Thyroid gland (tissue), 4 donors: Measurements from ENCODE around the gene TOP1. TPM values are rescaled to one million over a fixed set of nuclear protein-coding genes. Genes with fewer than 3 reads are reported as not detected.
A peak's percentile ranks its signal among the peaks of the same experiment; 100 is the strongest.

ENCODE experiments used
- DNase-seq, 2 donors: peaks; one replicate each; pipeline ENCODE4 v3.0.0-alpha.2; 2019
- H3K27ac ChIP-seq, 3 donors: fragments of 200-600 bp; sonication (generic); 1 replicate in 2 of 3; 2 replicates in 1 of 3; pipeline ENCODE4 v1.5.1; 2016 to 2019; ENCODE audit warnings: mild to moderate bottlenecking in 1 of 3, moderate library complexity in 1 of 3
- H3K27me3 ChIP-seq: fragments of 200-600 bp; sonication (generic); one replicate; pipeline ENCODE4 v1.5.1; 2019
- H3K36me3 ChIP-seq, 2 donors: fragments of 200-600 bp; sonication (generic); one replicate each; pipeline ENCODE4 v1.5.1; 2016 to 2019
- H3K4me1 ChIP-seq, 2 donors: fragments of 200-600 bp; sonication (generic); one replicate each; pipeline ENCODE4 v1.5.1; 2017 to 2019
- H3K4me3 ChIP-seq, 3 donors: fragments of 200-600 bp; sonication (generic); replicated peaks in 1 of 3; 1 replicate in 2 of 3; 2 replicates in 1 of 3; pipeline ENCODE4 v1.5.1; 2016; ENCODE audit warnings: mild to moderate bottlenecking in 1 of 3
- H3K9me3 ChIP-seq: fragments of 200-600 bp; sonication (generic); one replicate; pipeline ENCODE4 v1.5.1; 2017
- POLR2A ChIP-seq, 2 donors: fragments of 450-650 bp; IDR thresholded peaks; one replicate each; pipeline ENCODE4 v1.6.1; 2017; ENCODE audit warnings: antibody characterized with exemption in 2 of 2, mild to moderate bottlenecking in 2 of 2, moderate library complexity in 1 of 2
- WGBS, 2 donors: methylation state at CpG; one replicate each; pipeline ENCODE4 v1.1.5; 2017; 5-methylcytosine and 5-hydroxymethylcytosine counted together
- intact Hi-C: fragments of 100-400 bp; cut with DNase I; formaldehyde crosslinking; loops from one replicate; pipeline ENCODE4 v1.15.1; 2023
- total RNA-seq, 4 donors: library from RNA; depleted of rRNA; stranded (reverse); fragments of >200 nt; gene quantifications; one replicate each; pipeline ENCODE4 v1.2.3, GENCODE V29; 2016
- TF ChIP-seq, protein P1 (sequence below), 6 experiments: fragments of 200-600 bp in 3 of 6; fragments of 450-650 bp in 3 of 6; sonication (generic) in 3 of 6; IDR thresholded peaks; one replicate each; pipeline ENCODE4 v1.5.1; 2016 to 2019; ENCODE audit warnings: antibody characterized with exemption in 6 of 6, mild to moderate bottlenecking in 2 of 6, inconsistent platforms in 1 of 6, moderate library complexity in 1 of 6

Gene TOP1
- total RNA-seq, 4 donors from 2014 or later, result 31.3 to 46.3 (median 41.4) TPM

DNA sequence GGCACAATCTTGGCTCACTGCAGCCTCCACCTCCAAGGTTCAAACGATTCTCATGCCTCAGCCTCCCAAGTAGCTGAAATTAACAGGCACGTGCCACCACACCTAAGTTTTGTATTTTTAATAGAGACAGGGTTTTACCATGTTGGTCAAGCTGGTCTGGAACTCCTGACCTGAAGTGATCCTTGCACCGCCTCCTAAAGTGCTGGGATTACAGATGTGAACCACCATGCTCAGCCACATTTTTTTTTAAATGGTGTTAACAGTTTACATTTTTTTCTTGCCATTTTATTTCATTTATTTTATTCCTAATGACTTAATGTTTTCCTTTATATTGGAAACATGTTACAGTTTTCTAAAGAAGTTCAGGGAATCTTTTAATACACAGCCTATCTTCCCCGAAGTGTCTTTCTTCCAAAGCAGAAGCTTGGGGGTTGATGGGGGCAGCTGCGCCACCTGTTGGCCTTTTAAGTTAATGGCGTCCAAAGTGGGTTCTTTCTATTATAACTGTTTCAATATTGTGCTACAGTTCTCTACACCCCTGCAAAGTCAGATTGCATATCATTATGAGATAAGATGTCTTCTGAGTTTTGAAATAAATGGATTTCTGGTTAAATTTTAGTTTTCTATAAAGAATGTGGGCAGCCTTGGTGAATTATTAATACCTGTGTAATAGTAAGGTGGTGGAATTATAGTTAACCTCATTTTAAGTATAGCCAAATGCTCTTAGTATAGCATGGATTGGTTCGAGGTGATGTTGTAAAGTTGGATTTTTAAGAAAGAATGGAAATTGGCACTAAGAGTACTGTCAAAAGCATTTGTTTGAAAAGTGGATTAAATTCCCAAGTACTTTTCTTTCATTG lies 66.7 kb downstream of the TOP1 start:
- intact Hi-C loops, result loop anchor here (5.0 kb wide), 1 partner anchor 128 kb away; no protein-coding TSS in a partner anchor

GRCh38 chr20:41098703-41099250 lies 70.2 kb downstream of the TOP1 start:
- no peaks in the 10 kb centered on the region for H3K4me1 ChIP-seq
- H3K4me3 ChIP-seq, result no peak overlapping the region
- H3K27me3 ChIP-seq, result no peaks in the 10 kb centered on the region
- DNase-seq, result no peak
- peaks cover 45 to 62% of the 10 kb centered on the region in 2 donors for H3K36me3 ChIP-seq
- intact Hi-C loops, result loop anchor here (5.0 kb wide), 1 partner anchor 131 kb away; no protein-coding TSS in a partner anchor
- TF ChIP-seq, protein P1, sequence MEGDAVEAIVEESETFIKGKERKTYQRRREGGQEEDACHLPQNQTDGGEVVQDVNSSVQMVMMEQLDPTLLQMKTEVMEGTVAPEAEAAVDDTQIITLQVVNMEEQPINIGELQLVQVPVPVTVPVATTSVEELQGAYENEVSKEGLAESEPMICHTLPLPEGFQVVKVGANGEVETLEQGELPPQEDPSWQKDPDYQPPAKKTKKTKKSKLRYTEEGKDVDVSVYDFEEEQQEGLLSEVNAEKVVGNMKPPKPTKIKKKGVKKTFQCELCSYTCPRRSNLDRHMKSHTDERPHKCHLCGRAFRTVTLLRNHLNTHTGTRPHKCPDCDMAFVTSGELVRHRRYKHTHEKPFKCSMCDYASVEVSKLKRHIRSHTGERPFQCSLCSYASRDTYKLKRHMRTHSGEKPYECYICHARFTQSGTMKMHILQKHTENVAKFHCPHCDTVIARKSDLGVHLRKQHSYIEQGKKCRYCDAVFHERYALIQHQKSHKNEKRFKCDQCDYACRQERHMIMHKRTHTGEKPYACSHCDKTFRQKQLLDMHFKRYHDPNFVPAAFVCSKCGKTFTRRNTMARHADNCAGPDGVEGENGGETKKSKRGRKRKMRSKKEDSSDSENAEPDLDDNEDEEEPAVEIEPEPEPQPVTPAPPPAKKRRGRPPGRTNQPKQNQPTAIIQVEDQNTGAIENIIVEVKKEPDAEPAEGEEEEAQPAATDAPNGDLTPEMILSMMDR (IDR thresholded peaks at IDR 0.05), result no peak
- TF ChIP-seq POLR2A (IDR thresholded peaks at IDR 0.05), result no peak
- 90 to 92% methylated on average over 4 of the region's 4 CpGs for WGBS, 2 donors
- no peaks in the 10 kb centered on the region for H3K9me3 ChIP-seq
- no peak overlapping the region for H3K27ac ChIP-seq

More for the DNA sequence above, 66.7 kb downstream of the TOP1 start:
- Histone ChIP-seq H3K27me3 (no peaks in the 10 kb centered on the region), H3K9me3 (no peaks in the 10 kb centered on the region), H3K4me1 (no peaks in the 10 kb centered on the region), H3K27ac (no peak overlapping the region), H3K36me3 (peaks cover 37 to 63% of the 10 kb centered on the region in 2 donors), H3K4me3 (no peak overlapping the region)
- TF ChIP-seq POLR2A (IDR thresholded peaks at IDR 0.05), result no peak
- TF ChIP-seq, protein P1 (IDR thresholded peaks at IDR 0.05), result peak; percentile 48 to 82 (median 76)
- WGBS, 2 donors, result 51 to 53% methylated on average over 7 of the region's 7 CpGs
- DNase-seq, result peak; percentile 57 to 65

DNA sequence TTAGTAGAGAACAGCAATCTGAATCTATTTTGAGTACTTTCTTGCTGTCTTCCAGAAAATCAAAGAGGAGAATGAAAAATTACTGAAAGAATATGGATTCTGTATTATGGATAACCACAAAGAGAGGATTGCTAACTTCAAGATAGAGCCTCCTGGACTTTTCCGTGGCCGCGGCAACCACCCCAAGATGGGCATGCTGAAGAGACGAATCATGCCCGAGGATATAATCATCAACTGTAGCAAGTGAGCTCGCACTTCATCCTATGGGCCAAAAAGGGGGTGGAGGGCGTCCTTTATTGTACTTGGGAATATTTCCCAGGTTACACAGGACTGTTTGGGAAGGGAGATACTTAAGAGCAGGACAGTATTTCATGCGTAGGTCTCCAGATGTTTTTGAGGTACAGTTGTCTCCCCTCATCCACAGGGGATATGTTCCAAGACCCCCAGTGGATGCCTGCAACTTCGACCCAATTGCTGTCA lies 71.4 kb downstream of the TOP1 start:
- DNase-seq, result no peak
- no peaks in the 10 kb centered on the region for H3K4me1 ChIP-seq
- H3K36me3 ChIP-seq, result peaks cover 55 to 63% of the 10 kb centered on the region in 2 donors
- no peaks in the 10 kb centered on the region for H3K27me3 ChIP-seq
- H3K4me3 ChIP-seq, result no peak overlapping the region
- H3K9me3 ChIP-seq, result no peaks in the 10 kb centered on the region
- no peak overlapping the region for H3K27ac ChIP-seq
- TF ChIP-seq, protein P1 (IDR thresholded peaks at IDR 0.05), result no peak
- no peak for TF ChIP-seq POLR2A (IDR thresholded peaks at IDR 0.05)
- intact Hi-C loops, result no loop called here
- 93 to 94% methylated on average over 9 of the region's 9 CpGs for WGBS, 2 donors

DNA sequence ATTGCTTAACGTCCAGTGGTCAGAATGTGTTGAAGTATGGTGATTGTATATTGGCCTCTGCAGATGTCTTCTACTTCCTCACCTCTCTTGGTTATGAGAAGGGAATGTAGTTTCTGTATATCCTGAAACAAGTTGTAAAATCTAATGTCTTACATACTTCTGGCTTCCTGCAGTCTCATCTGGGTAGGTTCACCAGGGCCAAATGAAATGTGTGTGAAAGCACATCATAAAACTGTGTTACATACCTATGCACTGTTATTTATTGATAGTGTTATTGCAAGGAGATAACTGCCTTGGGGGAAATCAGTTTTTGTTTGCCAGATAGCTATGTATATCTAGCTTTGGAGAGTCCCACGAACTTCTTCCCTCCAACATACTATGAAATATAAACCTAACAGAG lies 73.0 kb downstream of the TOP1 start:
- TF ChIP-seq POLR2A (IDR thresholded peaks at IDR 0.05), result no peak
- TF ChIP-seq, protein P1 (IDR thresholded peaks at IDR 0.05), result no peak
- Histone ChIP-seq H3K4me1 (no peaks in the 10 kb centered on the region), H3K27ac (no peak overlapping the region), H3K27me3 (no peaks in the 10 kb centered on the region), H3K9me3 (no peaks in the 10 kb centered on the region), H3K36me3 (peaks cover 55 to 59% of the 10 kb centered on the region in 2 donors), H3K4me3 (no peak overlapping the region)
- DNase-seq, result no peak
- 88 to 100% methylated on average over 2 of the region's 2 CpGs for WGBS, 2 donors
- intact Hi-C loops, result no loop called here

- H3K36me3 ChIP-seq, result peaks cover 20 to 27% of the 10 kb centered on the region in 2 donors
- TF ChIP-seq POLR2A (IDR thresholded peaks at IDR 0.05), result no peak
- TF ChIP-seq, protein P1 (IDR thresholded peaks at IDR 0.05), result no peak
- 89 to 100% methylated on average over 1 of the region's 1 CpG for WGBS, 2 donors
- H3K4me3 ChIP-seq, result no peak overlapping the region
- H3K27me3 ChIP-seq, result no peaks in the 10 kb centered on the region
- H3K27ac ChIP-seq, result no peak overlapping the region
- no peak for DNase-seq
- intact Hi-C loops, result no loop called here
- H3K4me1 ChIP-seq, result peaks cover 5 to 24% of the 10 kb centered on the region in 2 donors
- H3K9me3 ChIP-seq, result no peaks in the 10 kb centered on the region
Observed at GRCh38 chr20:41108531-41108930, 79.9 kb downstream of the TOP1 start.
